Thyroid gland (tissue), 4 donors: ENCODE data around the gene ACSF3.

Experiments used
- POLR2A ChIP-seq, 2 donors: fragments of 450-650 bp; IDR thresholded peaks; one replicate each; pipeline ENCODE4 v1.6.1; 2017; ENCODE audit warnings: antibody characterized with exemption in 2 of 2, mild to moderate bottlenecking in 2 of 2, moderate library complexity in 1 of 2
- TF ChIP-seq, protein P1 (sequence below), 6 experiments: fragments of 200-600 bp in 3 of 6; fragments of 450-650 bp in 3 of 6; sonication (generic) in 3 of 6; IDR thresholded peaks; one replicate each; pipeline ENCODE4 v1.5.1; 2016 to 2019; ENCODE audit warnings: antibody characterized with exemption in 6 of 6, mild to moderate bottlenecking in 2 of 6, inconsistent platforms in 1 of 6, moderate library complexity in 1 of 6

DNA sequence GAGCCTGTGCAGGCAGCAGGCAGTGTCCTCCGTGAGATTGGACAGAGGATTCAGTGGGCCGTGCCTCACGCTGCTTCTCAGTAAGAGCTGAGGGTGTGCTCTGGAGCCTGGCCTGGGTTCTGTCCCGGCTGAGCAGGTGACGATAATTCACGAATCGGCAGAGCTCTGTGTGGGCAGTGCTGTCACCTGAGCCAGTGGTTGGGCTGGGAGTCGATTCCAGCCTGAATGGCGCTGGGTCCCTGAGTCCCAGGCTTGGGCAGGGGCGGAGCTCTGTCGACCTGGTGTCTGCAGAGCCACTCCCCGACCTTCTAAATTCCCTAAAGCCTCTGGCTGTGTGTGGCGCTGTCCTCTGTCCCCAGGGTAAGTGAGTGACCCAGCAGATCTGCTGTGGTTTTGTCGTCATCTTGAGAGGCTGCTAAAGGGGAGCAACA, 8.4 kb downstream of the ACSF3 start:
- no peak for TF ChIP-seq POLR2A (IDR thresholded peaks at IDR 0.05)
- TF ChIP-seq, protein P1, sequence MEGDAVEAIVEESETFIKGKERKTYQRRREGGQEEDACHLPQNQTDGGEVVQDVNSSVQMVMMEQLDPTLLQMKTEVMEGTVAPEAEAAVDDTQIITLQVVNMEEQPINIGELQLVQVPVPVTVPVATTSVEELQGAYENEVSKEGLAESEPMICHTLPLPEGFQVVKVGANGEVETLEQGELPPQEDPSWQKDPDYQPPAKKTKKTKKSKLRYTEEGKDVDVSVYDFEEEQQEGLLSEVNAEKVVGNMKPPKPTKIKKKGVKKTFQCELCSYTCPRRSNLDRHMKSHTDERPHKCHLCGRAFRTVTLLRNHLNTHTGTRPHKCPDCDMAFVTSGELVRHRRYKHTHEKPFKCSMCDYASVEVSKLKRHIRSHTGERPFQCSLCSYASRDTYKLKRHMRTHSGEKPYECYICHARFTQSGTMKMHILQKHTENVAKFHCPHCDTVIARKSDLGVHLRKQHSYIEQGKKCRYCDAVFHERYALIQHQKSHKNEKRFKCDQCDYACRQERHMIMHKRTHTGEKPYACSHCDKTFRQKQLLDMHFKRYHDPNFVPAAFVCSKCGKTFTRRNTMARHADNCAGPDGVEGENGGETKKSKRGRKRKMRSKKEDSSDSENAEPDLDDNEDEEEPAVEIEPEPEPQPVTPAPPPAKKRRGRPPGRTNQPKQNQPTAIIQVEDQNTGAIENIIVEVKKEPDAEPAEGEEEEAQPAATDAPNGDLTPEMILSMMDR (IDR thresholded peaks at IDR 0.05), result no peak
